ENCODE measurements around the gene CDRT4.

CDRT4 gene

DNA sequence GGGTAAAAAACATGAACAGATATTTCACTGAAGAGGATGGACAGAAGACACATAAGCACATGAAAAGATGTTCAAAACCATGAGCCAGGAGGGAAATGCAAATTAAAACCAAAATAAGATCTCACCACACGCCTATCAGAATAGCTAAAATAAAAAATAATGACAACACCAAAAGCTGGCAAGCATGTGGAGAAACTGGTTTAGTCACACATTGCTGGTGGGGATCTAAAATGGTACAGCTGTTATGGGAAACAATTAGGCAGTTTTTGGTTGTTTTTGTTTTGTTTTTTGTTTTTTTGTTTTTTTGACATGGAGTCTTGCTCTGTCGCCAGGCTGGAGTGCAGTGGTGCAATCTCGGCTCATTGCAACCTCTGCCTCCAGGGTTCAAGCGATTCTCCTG, 81.3 kb downstream of the CDRT4 start:
- no peak for DNase-seq

All from NCI-H526 treated with DMSO at 0.1 percent for 48 hours (cell line).